DOHH2 (cell line): ENCODE measurements around the gene ST7.

Experiments
- H3F3A ChIP-seq: fragments of 200-600 bp; sonication (generic), shearing (Covaris generic); 2 replicates; pipeline ENCODE4 v1.6.0; 2016; ENCODE audit warnings: antibody characterized with exemption, mild to moderate bottlenecking; ENCODE audit not compliant: control insufficient read depth, insufficient read depth
- H3K27ac ChIP-seq: fragments of 200-600 bp; sonication (generic); 2 replicates; pipeline ENCODE4 v1.5.1; 2014; ENCODE audit warnings: low read depth, mild to moderate bottlenecking, low read length, moderate library complexity
- H3K27me3 ChIP-seq: fragments of 200-600 bp; sonication (generic); 2 replicates; pipeline ENCODE4 v1.6.1; 2014; ENCODE audit warnings: mild to moderate bottlenecking, low read length, mixed read lengths; ENCODE audit not compliant: control insufficient read depth
- H3K36me3 ChIP-seq: fragments of 200-600 bp; sonication (generic); 2 replicates; pipeline ENCODE4 v1.6.1; 2014; ENCODE audit warnings: mild to moderate bottlenecking, low read length, moderate library complexity, mixed read lengths; ENCODE audit not compliant: control insufficient read depth
- H3K4me1 ChIP-seq: fragments of 200-600 bp; sonication (generic); 2 replicates; pipeline ENCODE4 v1.6.1; 2014; ENCODE audit warnings: mild to moderate bottlenecking, low read length, mixed read lengths; ENCODE audit not compliant: control insufficient read depth
- H3K4me2 ChIP-seq: fragments of 200-600 bp; sonication (generic); 2 replicates; pipeline ENCODE4 v1.6.0; 2014; ENCODE audit warnings: mild to moderate bottlenecking, low read length, moderate library complexity
- H3K4me3 ChIP-seq: fragments of 200-600 bp; sonication (generic); 2 replicates; pipeline ENCODE4 v1.5.1; 2014; ENCODE audit warnings: mild to moderate bottlenecking, low read length, mixed read lengths
- H3K79me2 ChIP-seq: fragments of 200-600 bp; sonication (generic); 2 replicates; pipeline ENCODE4 v1.6.1; 2014; ENCODE audit warnings: mild to moderate bottlenecking, low read length, mixed read lengths; ENCODE audit not compliant: control insufficient read depth
- H3K9me2 ChIP-seq: fragments of 200-600 bp; sonication (generic); replicated peaks from 2 replicates; pipeline ENCODE4 v1.6.1; 2014; ENCODE audit warnings: mild to moderate bottlenecking, low read length, mixed read lengths; ENCODE audit not compliant: control insufficient read depth
- H3K9me3 ChIP-seq: fragments of 200-600 bp; sonication (generic); 2 replicates; pipeline ENCODE4 v1.6.1; 2014; ENCODE audit warnings: antibody characterized with exemption, low read length, mixed read lengths; ENCODE audit not compliant: control insufficient read depth, insufficient read depth
- H4K20me1 ChIP-seq: fragments of 200-600 bp; sonication (generic); 2 replicates; pipeline ENCODE4 v1.6.0; 2014; ENCODE audit warnings: low read depth, mild to moderate bottlenecking, antibody characterized with exemption, low read length, moderate library complexity; ENCODE audit not compliant: control insufficient read depth, insufficient read depth
- EZH2phosphoT487 ChIP-seq: fragments of 200-600 bp; sonication (generic); IDR thresholded peaks from 2 replicates; pipeline ENCODE4 v1.6.1; 2017; ENCODE audit warnings: borderline replicate concordance, mild to moderate bottlenecking, antibody characterized with exemption, low read length, moderate library complexity, mixed read lengths
- TF ChIP-seq, protein P1 (sequence below): fragments of 200-600 bp; sonication (generic); IDR thresholded peaks from one replicate; pipeline ENCODE4 v1.5.1; 2014; ENCODE audit warnings: antibody characterized with exemption, mild to moderate bottlenecking, low read depth, low read length; ENCODE audit not compliant: poor library complexity, severe bottlenecking

ST7 gene

DNA sequence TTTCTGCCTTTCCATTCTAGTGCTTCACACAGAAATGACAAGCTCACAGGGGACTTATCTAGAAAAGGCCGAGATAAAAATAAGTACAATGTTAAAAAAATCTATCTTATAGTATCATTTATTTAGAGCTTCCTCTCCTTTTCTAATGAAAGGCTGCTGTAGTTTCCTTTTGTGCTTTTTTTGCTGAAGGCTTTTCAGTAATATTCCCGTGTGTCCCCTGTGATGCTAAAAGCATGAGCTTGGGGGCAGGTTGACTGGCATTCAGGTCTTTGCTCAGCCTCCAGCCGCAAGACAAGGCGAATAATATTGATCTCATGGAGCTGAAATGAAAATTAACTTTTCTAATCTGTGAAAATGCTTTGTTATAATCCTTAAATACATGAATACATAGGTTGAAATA, 143.0 kb downstream of the ST7 start:
- Histone ChIP-seq H3K27me3 (no peaks in the 10 kb centered on the region), H3K9me2 (no peaks in the 10 kb centered on the region), H3K9me3 (no peaks in the 10 kb centered on the region), H3K4me2 (no peak overlapping the region), H3K4me3 (no peak overlapping the region), H3F3A (no peaks in the 10 kb centered on the region), H3K36me3 (no peaks in the 10 kb centered on the region), H3K4me1 (no peaks in the 10 kb centered on the region), H3K79me2 (no peaks in the 10 kb centered on the region), H3K27ac (no peak overlapping the region), H4K20me1 (no peaks in the 10 kb centered on the region)
- TF ChIP-seq EZH2phosphoT487: no peak
- TF ChIP-seq, protein P1, sequence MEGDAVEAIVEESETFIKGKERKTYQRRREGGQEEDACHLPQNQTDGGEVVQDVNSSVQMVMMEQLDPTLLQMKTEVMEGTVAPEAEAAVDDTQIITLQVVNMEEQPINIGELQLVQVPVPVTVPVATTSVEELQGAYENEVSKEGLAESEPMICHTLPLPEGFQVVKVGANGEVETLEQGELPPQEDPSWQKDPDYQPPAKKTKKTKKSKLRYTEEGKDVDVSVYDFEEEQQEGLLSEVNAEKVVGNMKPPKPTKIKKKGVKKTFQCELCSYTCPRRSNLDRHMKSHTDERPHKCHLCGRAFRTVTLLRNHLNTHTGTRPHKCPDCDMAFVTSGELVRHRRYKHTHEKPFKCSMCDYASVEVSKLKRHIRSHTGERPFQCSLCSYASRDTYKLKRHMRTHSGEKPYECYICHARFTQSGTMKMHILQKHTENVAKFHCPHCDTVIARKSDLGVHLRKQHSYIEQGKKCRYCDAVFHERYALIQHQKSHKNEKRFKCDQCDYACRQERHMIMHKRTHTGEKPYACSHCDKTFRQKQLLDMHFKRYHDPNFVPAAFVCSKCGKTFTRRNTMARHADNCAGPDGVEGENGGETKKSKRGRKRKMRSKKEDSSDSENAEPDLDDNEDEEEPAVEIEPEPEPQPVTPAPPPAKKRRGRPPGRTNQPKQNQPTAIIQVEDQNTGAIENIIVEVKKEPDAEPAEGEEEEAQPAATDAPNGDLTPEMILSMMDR: no peak

DNA sequence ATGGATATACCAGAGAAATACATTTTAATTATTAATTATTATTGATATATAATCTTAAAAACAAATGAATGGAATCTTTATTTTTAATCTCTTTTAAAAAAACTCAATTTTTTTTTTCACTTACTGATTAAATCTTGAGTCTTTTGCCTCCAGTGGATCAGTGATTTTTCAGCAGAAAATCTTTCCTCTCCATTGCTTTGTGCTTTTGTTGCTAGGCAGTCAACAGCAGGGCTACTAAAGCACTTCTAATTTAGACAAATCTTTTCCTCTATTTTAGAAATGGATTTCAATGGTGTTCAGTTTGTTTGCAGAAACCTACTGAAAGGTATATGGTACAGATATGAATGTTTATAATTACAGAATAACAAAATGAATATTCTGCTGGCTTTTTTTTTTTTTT, 143.6 kb downstream of the ST7 start:
- Histone ChIP-seq H3K9me2 (no peaks in the 10 kb centered on the region), H3K4me1 (no peaks in the 10 kb centered on the region), H4K20me1 (no peaks in the 10 kb centered on the region), H3K27me3 (no peaks in the 10 kb centered on the region), H3K27ac (no peak overlapping the region), H3K4me2 (no peak overlapping the region), H3F3A (no peaks in the 10 kb centered on the region), H3K36me3 (no peaks in the 10 kb centered on the region), H3K4me3 (no peak overlapping the region), H3K9me3 (no peaks in the 10 kb centered on the region), H3K79me2 (no peaks in the 10 kb centered on the region)
- no peak for TF ChIP-seq EZH2phosphoT487

- no peaks in the 10 kb centered on the region for H3F3A ChIP-seq
- H4K20me1 ChIP-seq: no peaks in the 10 kb centered on the region
- H3K9me2 ChIP-seq: no peaks in the 10 kb centered on the region
- no peaks in the 10 kb centered on the region for H3K27me3 ChIP-seq
- no peak overlapping the region for H3K4me3 ChIP-seq
- no peaks in the 10 kb centered on the region for H3K36me3 ChIP-seq
- no peaks in the 10 kb centered on the region for H3K79me2 ChIP-seq
- TF ChIP-seq, protein P1: no peak
- TF ChIP-seq EZH2phosphoT487: no peak
- no peaks in the 10 kb centered on the region for H3K9me3 ChIP-seq
- no peaks in the 10 kb centered on the region for H3K4me1 ChIP-seq
- no peak overlapping the region for H3K27ac ChIP-seq
- no peak overlapping the region for H3K4me2 ChIP-seq
Observed at GRCh38 chr7:117097860-117098259, 144.6 kb downstream of the ST7 start.

DNA sequence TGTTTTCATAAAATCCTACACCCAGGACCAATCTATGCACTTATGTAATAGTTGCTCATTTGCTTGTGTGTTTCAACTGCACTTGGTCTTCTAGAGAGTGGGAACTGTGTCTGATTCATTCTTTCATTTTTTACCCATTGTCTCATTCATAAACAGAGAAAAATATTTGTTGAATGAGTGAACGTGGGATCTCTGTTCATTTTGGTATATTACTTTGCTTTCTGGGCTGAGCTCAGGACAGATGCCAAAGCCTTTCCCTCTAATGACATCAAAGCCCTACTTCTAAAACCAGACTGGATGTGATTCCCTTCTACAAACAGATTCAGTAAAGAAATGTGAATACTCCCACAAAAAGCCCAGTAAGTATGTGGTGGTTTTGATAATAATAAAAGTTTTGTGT, 145.2 kb downstream of the ST7 start:
- Histone ChIP-seq H3K27ac (no peak overlapping the region), H3K4me2 (no peak overlapping the region)
- TF ChIP-seq EZH2phosphoT487: no peak
- TF ChIP-seq, protein P1: no peak

More for the DNA sequence above, 145.2 kb downstream of the ST7 start:
- H3K9me2 ChIP-seq: no peaks in the 10 kb centered on the region
- H3K36me3 ChIP-seq: no peaks in the 10 kb centered on the region
- H3K79me2 ChIP-seq: no peaks in the 10 kb centered on the region
- H3K4me3 ChIP-seq: no peak overlapping the region
- H3F3A ChIP-seq: no peaks in the 10 kb centered on the region
- no peaks in the 10 kb centered on the region for H4K20me1 ChIP-seq
- H3K9me3 ChIP-seq: no peaks in the 10 kb centered on the region
- no peaks in the 10 kb centered on the region for H3K27me3 ChIP-seq
- no peaks in the 10 kb centered on the region for H3K4me1 ChIP-seq
